Anterior cingulate cortex (tissue), 58 donors: Measurements from ENCODE around the gene C1orf141.
"Not testable (repeated sequence)": the region's sequence is repeated elsewhere in the genome, so short reads cannot be mapped to it uniquely, and the experiment has no call there.

Experiments used
- DNase-seq, 58 donors: peaks; one replicate each; lab custom pipeline; 2025; lab: John Stamatoyannopoulos, UW

C1orf141 gene

GRCh38 chr1:67094191-67094590 is 40.6 kb downstream of the C1orf141 start:
- DNase-seq = no peak

GRCh38 chr1:67089685-67090208 is 45.0 kb downstream of the C1orf141 start:
- no peak for DNase-seq

- DNase-seq = no peak
Measured at GRCh38 chr1:67088440-67088839, 46.3 kb downstream of the C1orf141 start.

- DNase-seq = no peak
Measured at GRCh38 chr1:67085326-67085725, 49.4 kb downstream of the C1orf141 start.

GRCh38 chr1:67084765-67085318 is 49.9 kb downstream of the C1orf141 start:
- no peak for DNase-seq

GRCh38 chr1:67078291-67078690 is 56.5 kb downstream of the C1orf141 start:
- DNase-seq = no peak

- no peak for DNase-seq
Measured at GRCh38 chr1:67077593-67077992, 57.2 kb downstream of the C1orf141 start.

GRCh38 chr1:67072749-67073148 is 62.0 kb downstream of the C1orf141 start:
- DNase-seq = no peak

GRCh38 chr1:67067655-67068054 is 67.1 kb downstream of the C1orf141 start:
- DNase-seq = not testable (repeated sequence)

- DNase-seq = no peak
Measured at GRCh38 chr1:67062412-67062811, 72.4 kb downstream of the C1orf141 start.

- DNase-seq = no peak
Measured at GRCh38 chr1:67061266-67061665, 73.5 kb downstream of the C1orf141 start.

- DNase-seq = peak in 1 of 58 donors; percentile 0
Measured at GRCh38 chr1:67060811-67061218, 74.0 kb downstream of the C1orf141 start.

GRCh38 chr1:67059346-67059745 is 75.4 kb downstream of the C1orf141 start:
- no peak for DNase-seq

GRCh38 chr1:67058761-67059160 is 76.0 kb downstream of the C1orf141 start:
- DNase-seq = no peak

- peak in 1 of 58 donors; percentile 2 for DNase-seq
Measured at GRCh38 chr1:67058242-67058641, 76.5 kb downstream of the C1orf141 start.

GRCh38 chr1:67053785-67054772 is 80.7 kb downstream of the C1orf141 start, which contains the start of gene SLC35D1:
SLC35D1 (minus strand) TSS chr1:67054148; CDS start chr1:67054013, 135 bp downstream.
- peak in 57 of 58 donors; percentile 50 to 89 (median 78) for DNase-seq

- peak in 21 of 58 donors; percentile 35 to 83 (median 64) for DNase-seq
Measured at GRCh38 chr1:67053535-67053784, 81.3 kb downstream of the C1orf141 start.

- peak in 30 of 58 donors; percentile 3 to 63 (median 27) for DNase-seq
Measured at GRCh38 chr1:67052741-67053534, 81.8 kb downstream of the C1orf141 start.

GRCh38 chr1:67051196-67051595 is 83.6 kb downstream of the C1orf141 start:
- DNase-seq = no peak

- no peak for DNase-seq
Measured at GRCh38 chr1:67044631-67045270, 90.0 kb downstream of the C1orf141 start.
